HEK293 (cell line): ENCODE data around the gene HRAS.

ENCODE experiments used
- CTCF ChIP-seq: fragments of 450-650 bp; formaldehyde crosslinking; IDR thresholded peaks from 2 replicates; pipeline ENCODE4 v1.5.1; 2016; ENCODE audit warnings: missing biosample characterization, missing genetic modification characterization
- KLF7 ChIP-seq: fragments of 450-650 bp; formaldehyde crosslinking; IDR thresholded peaks from 2 replicates; pipeline ENCODE4 v1.5.1; 2016; ENCODE audit warnings: missing biosample characterization, missing genetic modification characterization, borderline replicate concordance
- REPIN1 ChIP-seq: fragments of 450-650 bp; formaldehyde crosslinking; IDR thresholded peaks from 2 replicates; pipeline ENCODE4 v1.5.1; 2017; ENCODE audit warnings: missing biosample characterization, missing genetic modification characterization, low read depth
- ZNF423 ChIP-seq: fragments of 450-650 bp; formaldehyde crosslinking; IDR thresholded peaks from 2 replicates; pipeline ENCODE4 v1.5.1; 2016; ENCODE audit warnings: missing biosample characterization, missing genetic modification characterization
- ZNF571 ChIP-seq: fragments of 450-650 bp; formaldehyde crosslinking; IDR thresholded peaks from 2 replicates; pipeline ENCODE4 v1.5.0; 2017; ENCODE audit warnings: missing biosample characterization, missing genetic modification characterization
- ZNF580 ChIP-seq: fragments of 450-650 bp; formaldehyde crosslinking; IDR thresholded peaks from 2 replicates; pipeline ENCODE4 v1.5.1; 2016; ENCODE audit warnings: missing biosample characterization, missing genetic modification characterization
- ZNF645 ChIP-seq: fragments of 450-650 bp; formaldehyde crosslinking; IDR thresholded peaks from 2 replicates; pipeline ENCODE4; 2016; ENCODE audit warnings: missing biosample characterization, missing genetic modification characterization
- TF ChIP-seq, protein P1 (sequence below): fragments of 450-650 bp; formaldehyde crosslinking; IDR thresholded peaks from 2 replicates; pipeline ENCODE4 v1.5.1; 2016; ENCODE audit warnings: missing biosample characterization, missing genetic modification characterization

DNA sequence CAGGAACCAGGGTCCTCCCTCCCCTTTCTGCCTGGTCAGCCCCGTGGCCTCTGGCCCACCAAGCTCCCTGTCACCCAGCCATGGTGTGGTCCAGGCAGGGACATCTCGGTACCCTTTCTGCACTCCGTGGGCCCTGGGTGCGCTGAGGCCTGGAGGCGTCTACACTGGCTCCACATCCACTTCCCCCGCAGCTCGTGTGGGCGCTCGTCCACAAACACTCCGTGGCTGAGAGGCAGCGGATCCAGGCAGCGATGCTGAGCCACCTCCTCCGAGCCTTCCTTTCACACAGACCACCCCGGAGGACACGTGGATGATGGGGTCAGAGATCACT, 44.5 kb downstream of the HRAS start:
- no peak for TF ChIP-seq ZNF645 (tag by site-specific recombination)
- no peak for TF ChIP-seq ZNF423 (tag by site-specific recombination)
- TF ChIP-seq CTCF (tag by site-specific recombination): no peak
- TF ChIP-seq ZNF571 (tag by site-specific recombination): no peak
- TF ChIP-seq, protein P1, sequence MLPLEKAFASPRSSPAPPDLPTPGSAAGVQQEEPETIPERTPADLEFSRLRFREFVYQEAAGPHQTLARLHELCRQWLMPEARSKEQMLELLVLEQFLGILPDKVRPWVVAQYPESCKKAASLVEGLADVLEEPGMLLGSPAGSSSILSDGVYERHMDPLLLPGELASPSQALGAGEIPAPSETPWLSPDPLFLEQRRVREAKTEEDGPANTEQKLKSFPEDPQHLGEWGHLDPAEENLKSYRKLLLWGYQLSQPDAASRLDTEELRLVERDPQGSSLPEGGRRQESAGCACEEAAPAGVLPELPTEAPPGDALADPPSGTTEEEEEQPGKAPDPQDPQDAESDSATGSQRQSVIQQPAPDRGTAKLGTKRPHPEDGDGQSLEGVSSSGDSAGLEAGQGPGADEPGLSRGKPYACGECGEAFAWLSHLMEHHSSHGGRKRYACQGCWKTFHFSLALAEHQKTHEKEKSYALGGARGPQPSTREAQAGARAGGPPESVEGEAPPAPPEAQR (tag by site-specific recombination): no peak
- no peak for TF ChIP-seq ZNF580 (tag by site-specific recombination)
- no peak for TF ChIP-seq KLF7
- no peak for TF ChIP-seq REPIN1 (tag by site-specific recombination)
